ENCODE results near the gene TIGAR. TPM values are rescaled to one million over a fixed set of nuclear protein-coding genes. Genes with fewer than 3 reads are reported as not detected.

The TIGAR gene
- total and polyA plus RNA-seq, 2 of the 8 experiments (the other 6 are each of a cell fraction or from before 2014, with no cell fraction given) = 3.8 to 26.4 TPM

GRCh38 chr12:4388032-4388431 lies 67.0 kb downstream of the TIGAR start:
- WGBS, 2 experiments (ENCODE audit: extremely low coverage in 1 of 2, insufficient coverage in 1 of 2, insufficient read length in 1 of 2, insufficient replicate concordance in 2 of 2, low coverage in 1 of 2, low lambda C conversion rate in 2 of 2, missing lambda C conversion rate in 1 of 2) = 100% methylated on average over 1 of the region's 1 CpG; no CpG with 5 or more reads in 1 of the 2 experiments
- H3K4me2 ChIP-seq (ENCODE audit: insufficient read depth in 1 of 2, low read depth in 2 of 2, low read length in 2 of 2) = no peak overlapping the region
- no peak overlapping the region for H3K4ac ChIP-seq (replicated peaks; ENCODE audit: insufficient read length, low read depth, low read length)
- FAIRE-seq (no peak), DNase-seq (ENCODE audit: low read depth in 1 of 2, low spot score in 2 of 2) (no peak)
- no peak overlapping the region for H2BK15ac ChIP-seq (ENCODE audit: low read length)
- H2AFZ ChIP-seq (ENCODE audit: low read length) = no peak overlapping the region
- no peak overlapping the region for H2BK20ac ChIP-seq (ENCODE audit: low read length)
- no peaks in the 10 kb centered on the region for H3K27me3 ChIP-seq (replicated peaks in 1 of 4; ENCODE audit: control insufficient read depth in 3 of 4, extremely low read depth in 1 of 4, insufficient read depth in 3 of 4, low read length in 3 of 4)
- no peak overlapping the region for H4K8ac ChIP-seq (ENCODE audit: extremely low read depth, insufficient read depth, low read length)
- no peaks in the 10 kb centered on the region for H3K79me1 ChIP-seq (ENCODE audit: low read depth, low read length)
- no peaks in the 10 kb centered on the region for H3K9me3 ChIP-seq (ENCODE audit: insufficient read depth in 2 of 2, low read depth in 1 of 2, low read length in 1 of 2)
- H2BK12ac ChIP-seq (ENCODE audit: low read depth, low read length) = no peak overlapping the region
- H3K4me1 ChIP-seq (replicated peaks in 1 of 4; ENCODE audit: control insufficient read depth in 3 of 4, insufficient read depth in 4 of 4, low read length in 3 of 4) = peaks cover 0 to 3% (median 0%) of the 10 kb centered on the region in 4 experiments; a peak in 2 of 7 replicates
- H4K20me1 ChIP-seq (replicated peaks in 1 of 2; ENCODE audit: control insufficient read depth in 1 of 2, insufficient read depth in 2 of 2, low read length in 2 of 2) = no peaks in the 10 kb centered on the region
- no peak overlapping the region for H2AK5ac ChIP-seq (ENCODE audit: low read depth, low read length)
- no peak overlapping the region for H2BK120ac ChIP-seq (replicated peaks; ENCODE audit: low read depth, low read length)
- H3K27ac ChIP-seq (ENCODE audit: low read depth, low read length) = no peak overlapping the region
- no peak overlapping the region for H3K14ac ChIP-seq (ENCODE audit: insufficient read length)
- ChIA-PET POLR2A (ENCODE audit: partially characterized antibody) (no interaction called here), CTCF (ENCODE audit: partially characterized antibody) (interaction anchor here (1.5 to 1.6 kb wide), 2 partner anchors 17 to 139 kb away, joined by 5 read pairs; no protein-coding TSS in a partner anchor)
- no peak overlapping the region for H4K91ac ChIP-seq (replicated peaks; ENCODE audit: insufficient read length, low read length)
- no peak overlapping the region for H3K4me3 ChIP-seq (ENCODE audit: extremely low read depth in 1 of 4, insufficient read depth in 2 of 4, low read depth in 3 of 4, low read length in 4 of 4)
- no peaks in the 10 kb centered on the region for H3K79me2 ChIP-seq (ENCODE audit: control insufficient read depth in 1 of 2, insufficient read depth in 2 of 2, low read length in 2 of 2)
- no peak overlapping the region for H3K23ac ChIP-seq (ENCODE audit: insufficient read length)
- no peak overlapping the region for H3K56ac ChIP-seq (replicated peaks; ENCODE audit: insufficient read length, low read depth, low read length)
- H3K18ac ChIP-seq (ENCODE audit: extremely low read depth, low read length) = no peak overlapping the region
- H2BK5ac ChIP-seq (ENCODE audit: low read depth, low read length) = no peak overlapping the region
- H3K23me2 ChIP-seq (ENCODE audit: low read depth, low read length) = no peaks in the 10 kb centered on the region
- no peaks in the 10 kb centered on the region for H3K36me3 ChIP-seq (ENCODE audit: control insufficient read depth in 2 of 4, insufficient read depth in 4 of 4, low read length in 3 of 4)
- H4K5ac ChIP-seq (ENCODE audit: insufficient read length, low read depth, low read length) = no peak overlapping the region
- no peak overlapping the region for H3K9ac ChIP-seq (replicated peaks in 1 of 4; ENCODE audit: extremely low read depth in 1 of 4, low read depth in 3 of 4, low read length in 3 of 4)
- no peak for TF ChIP-seq MAFK (IDR thresholded peaks at IDR 0.05; ENCODE audit: low read depth, low read length)
- TF ChIP-seq EGR1 (IDR thresholded peaks at IDR 0.05; ENCODE audit: borderline replicate concordance, low read depth, low read length) = no peak
- no peak for TF ChIP-seq SP1 (IDR thresholded peaks at IDR 0.05; ENCODE audit: low read depth, low read length)
- no peak for TF ChIP-seq YY1 (IDR thresholded peaks at IDR 0.05; ENCODE audit: low read depth, low read length)
- no peak for TF ChIP-seq EZH2 (IDR thresholded peaks at IDR 0.05; ENCODE audit: low read depth, low read length, severe bottlenecking)
- TF ChIP-seq BCL11A (IDR thresholded peaks at IDR 0.05; ENCODE audit: low read depth in 2 of 2, low read length in 2 of 2) = no peak
- TF ChIP-seq HDAC2 (IDR thresholded peaks at IDR 0.05; ENCODE audit: borderline replicate concordance in 1 of 2, low read depth in 2 of 2, low read length in 2 of 2) = no peak
- TF ChIP-seq ATF2 (IDR thresholded peaks at IDR 0.05; ENCODE audit: low read length) = no peak
- no peak for TF ChIP-seq CTCF (IDR thresholded peaks at IDR 0.05; ENCODE audit: control extremely low read depth in 1 of 3, insufficient read depth in 1 of 3, low read depth in 1 of 3, low read length in 3 of 3)
- TF ChIP-seq KDM1A (IDR thresholded peaks at IDR 0.05; ENCODE audit: borderline replicate concordance, low read length) = no peak
